Suprapubic skin (tissue), 4 donors: ENCODE measurements around the gene SLC6A13. TPM values are rescaled to one million over a fixed set of nuclear protein-coding genes. Genes with fewer than 3 reads are reported as not detected.
A peak's percentile ranks its signal among the peaks of the same experiment; 100 is the strongest.

ENCODE experiments used
- DNase-seq, 2 donors: peaks; one replicate each; pipeline ENCODE4 v3.0.0-alpha.2; 2019; ENCODE audit warnings: low spot score in 2 of 2
- H3K27ac ChIP-seq: fragments of 200-600 bp; sonication (generic); one replicate; pipeline ENCODE4 v1.5.1; 2019
- H3K27me3 ChIP-seq: fragments of 200-600 bp; sonication (generic); one replicate; pipeline ENCODE4 v1.5.1; 2019
- H3K36me3 ChIP-seq: fragments of 200-600 bp; sonication (generic); one replicate; pipeline ENCODE4 v1.5.1; 2019
- H3K4me1 ChIP-seq: fragments of 200-600 bp; sonication (generic); one replicate; pipeline ENCODE4 v1.5.1; 2019
- H3K4me3 ChIP-seq: fragments of 200-600 bp; sonication (generic); one replicate; pipeline ENCODE4 v1.5.1; 2019; ENCODE audit warnings: mild to moderate bottlenecking
- H3K9me3 ChIP-seq: fragments of 200-600 bp; sonication (generic); one replicate; pipeline ENCODE4 v1.5.1; 2019
- CTCF ChIP-seq, 2 donors: fragments of 200-600 bp in 1 of 2; fragments of 450-650 bp in 1 of 2; sonication (generic) in 1 of 2; IDR thresholded peaks; one replicate each; pipeline ENCODE4 v1.5.1; 2016 to 2019; ENCODE audit warnings: antibody characterized with exemption in 2 of 2, mild to moderate bottlenecking in 1 of 2, moderate library complexity in 1 of 2
- EP300 ChIP-seq: sonication (generic); formaldehyde crosslinking; IDR thresholded peaks from one replicate; pipeline ENCODE4 v1.6.1; 2017; ENCODE audit warnings: antibody characterized with exemption
- POLR2A ChIP-seq, 2 donors: fragments of 450-650 bp; IDR thresholded peaks; one replicate each; pipeline ENCODE4 v1.6.1; 2017; ENCODE audit warnings: antibody characterized with exemption in 2 of 2, mild to moderate bottlenecking in 2 of 2, moderate library complexity in 2 of 2
- POLR2AphosphoS5 ChIP-seq, 3 donors: sonication (generic); formaldehyde crosslinking; IDR thresholded peaks; one replicate each; pipeline ENCODE4 v1.6.1; 2017; ENCODE audit warnings: antibody characterized with exemption in 3 of 3
- WGBS: methylation state at CpG from one replicate; pipeline ENCODE4 v1.1.5; 2018; 5-methylcytosine and 5-hydroxymethylcytosine counted together
- total RNA-seq, 4 donors: library from RNA; depleted of rRNA; stranded (reverse); fragments of >200 nt; gene quantifications; one replicate each; pipeline ENCODE4 v1.1.0, GENCODE V29; 2016

Gene SLC6A13
- total RNA-seq, 4 donors from 2014 or later = not detected

- Histone ChIP-seq H3K4me1 (no peaks in the 10 kb centered on the region), H3K27me3 (peaks cover 15% of the 10 kb centered on the region), H3K9me3 (peaks cover 16% of the 10 kb centered on the region), H3K36me3 (no peaks in the 10 kb centered on the region), H3K4me3 (no peak overlapping the region), H3K27ac (no peak overlapping the region)
- TF ChIP-seq EP300 (no peak), CTCF (IDR thresholded peaks at IDR 0.05) (no peak), POLR2AphosphoS5 (IDR thresholded peaks at IDR 0.05) (no peak)
- 90% methylated on average over 8 of the region's 10 CpGs for WGBS
- peak in 1 of 2 donors; percentile 34 for DNase-seq
These were observed 27.7 kb downstream of the SLC6A13 start for GRCh38 chr12:234891-235415.

- Histone ChIP-seq H3K4me3 (no peak overlapping the region), H3K9me3 (peaks cover 16% of the 10 kb centered on the region), H3K27me3 (peaks cover 15% of the 10 kb centered on the region), H3K27ac (no peak overlapping the region), H3K4me1 (no peaks in the 10 kb centered on the region), H3K36me3 (no peaks in the 10 kb centered on the region)
- no peak for TF ChIP-seq POLR2A (IDR thresholded peaks at IDR 0.05)
- TF ChIP-seq POLR2AphosphoS5 (IDR thresholded peaks at IDR 0.05) = no peak
- TF ChIP-seq EP300 = no peak
- TF ChIP-seq CTCF (IDR thresholded peaks at IDR 0.05) = no peak
- DNase-seq = peak in 1 of 2 donors; percentile 64
- 86% methylated on average over 7 of the region's 7 CpGs for WGBS
These were observed 28.6 kb downstream of the SLC6A13 start for GRCh38 chr12:234019-234418.

- no peaks in the 10 kb centered on the region for H3K36me3 ChIP-seq
- H3K4me3 ChIP-seq = no peak overlapping the region
- TF ChIP-seq POLR2AphosphoS5 (IDR thresholded peaks at IDR 0.05) (no peak), CTCF (IDR thresholded peaks at IDR 0.05) (no peak), POLR2A (IDR thresholded peaks at IDR 0.05) (no peak), EP300 (no peak)
- 72% methylated on average over 3 of the region's 3 CpGs for WGBS
- H3K27me3 ChIP-seq = peaks cover 15% of the 10 kb centered on the region
- H3K4me1 ChIP-seq = no peaks in the 10 kb centered on the region
- DNase-seq = no peak
- no peak overlapping the region for H3K27ac ChIP-seq
- H3K9me3 ChIP-seq = peaks cover 16% of the 10 kb centered on the region
These were observed 29.0 kb downstream of the SLC6A13 start for GRCh38 chr12:233615-233968.

- Histone ChIP-seq H3K27ac (no peak overlapping the region), H3K4me3 (no peak overlapping the region), H3K9me3 (peaks cover 12% of the 10 kb centered on the region), H3K27me3 (peaks cover 15% of the 10 kb centered on the region), H3K36me3 (no peaks in the 10 kb centered on the region), H3K4me1 (no peaks in the 10 kb centered on the region)
- peak in 1 of 2 donors; percentile 64 for DNase-seq
- WGBS = 25% methylated on average over 6 of the region's 19 CpGs
- no peak for TF ChIP-seq CTCF (IDR thresholded peaks at IDR 0.05)
- no peak for TF ChIP-seq EP300
- no peak for TF ChIP-seq POLR2AphosphoS5 (IDR thresholded peaks at IDR 0.05)
- no peak for TF ChIP-seq POLR2A (IDR thresholded peaks at IDR 0.05)
These were observed 29.7 kb downstream of the SLC6A13 start for GRCh38 chr12:232731-233614.

- WGBS = 64% methylated on average over 14 of the region's 14 CpGs
- Histone ChIP-seq H3K27me3 (peaks cover 23% of the 10 kb centered on the region), H3K27ac (no peak overlapping the region), H3K36me3 (no peaks in the 10 kb centered on the region), H3K9me3 (peaks cover 6% of the 10 kb centered on the region), H3K4me1 (no peaks in the 10 kb centered on the region), H3K4me3 (no peak overlapping the region)
- DNase-seq = peak in 1 of 2 donors; percentile 52
- TF ChIP-seq POLR2AphosphoS5 (IDR thresholded peaks at IDR 0.05) (no peak), CTCF (IDR thresholded peaks at IDR 0.05) (no peak), EP300 (no peak), POLR2A (IDR thresholded peaks at IDR 0.05) (no peak)
These were observed 31.5 kb downstream of the SLC6A13 start for GRCh38 chr12:230925-231671.
